ENCODE results near the gene TKTL1.
"Not testable (repeated sequence)": the region's sequence is repeated elsewhere in the genome, so short reads cannot be mapped to it uniquely, and the experiment has no call there.

The TKTL1 gene

GRCh38 chrX:154332561-154332960, 37.0 kb downstream of the TKTL1 start:
- no peaks in the 10 kb centered on the region for H3K27me3 ChIP-seq (ENCODE audit: insufficient read depth, low read depth)
- no peaks in the 10 kb centered on the region for H4K20me1 ChIP-seq (ENCODE audit: insufficient read depth)
- no peaks in the 10 kb centered on the region for H3K36me3 ChIP-seq (ENCODE audit: insufficient read depth)
- no peaks in the 10 kb centered on the region for H3K4me1 ChIP-seq (ENCODE audit: low read depth, poor library complexity, severe bottlenecking)
- H3K4me3 ChIP-seq (IDR thresholded peaks at IDR 0.05; ENCODE audit: insufficient read depth, low read depth, low read length): no peak overlapping the region
- no peak for TF ChIP-seq CTCF (conservative IDR thresholded peaks at IDR 0.05; ENCODE audit: low read depth, low read length)
- H3K4me2 ChIP-seq: no peak overlapping the region
- H2AFZ ChIP-seq (ENCODE audit: low read depth): no peak overlapping the region
- H3K27ac ChIP-seq: no peak overlapping the region
- no peak overlapping the region for H3K9ac ChIP-seq
- H3K79me2 ChIP-seq (ENCODE audit: insufficient read depth, low read depth): no peaks in the 10 kb centered on the region

- H3K9ac ChIP-seq: no peak overlapping the region
- no peak for TF ChIP-seq CTCF (conservative IDR thresholded peaks at IDR 0.05; ENCODE audit: low read depth, low read length)
- no peak overlapping the region for H2AFZ ChIP-seq (ENCODE audit: low read depth)
- H3K36me3 ChIP-seq (ENCODE audit: insufficient read depth): no peaks in the 10 kb centered on the region
- no peaks in the 10 kb centered on the region for H3K27me3 ChIP-seq (ENCODE audit: insufficient read depth, low read depth)
- H3K4me3 ChIP-seq (IDR thresholded peaks at IDR 0.05; ENCODE audit: insufficient read depth, low read depth, low read length): no peak overlapping the region
- no peak overlapping the region for H3K27ac ChIP-seq
- H4K20me1 ChIP-seq (ENCODE audit: insufficient read depth): no peaks in the 10 kb centered on the region
- H3K79me2 ChIP-seq (ENCODE audit: insufficient read depth, low read depth): no peaks in the 10 kb centered on the region
- H3K4me1 ChIP-seq (ENCODE audit: low read depth, poor library complexity, severe bottlenecking): no peaks in the 10 kb centered on the region
- no peak overlapping the region for H3K4me2 ChIP-seq
Measured at GRCh38 chrX:154333116-154333515, 37.5 kb downstream of the TKTL1 start.

- no peak overlapping the region for H3K27ac ChIP-seq
- no peak overlapping the region for H2AFZ ChIP-seq (ENCODE audit: low read depth)
- H4K20me1 ChIP-seq (ENCODE audit: insufficient read depth): no peaks in the 10 kb centered on the region
- H3K36me3 ChIP-seq (ENCODE audit: insufficient read depth): no peaks in the 10 kb centered on the region
- no peak overlapping the region for H3K4me2 ChIP-seq
- no peak overlapping the region for H3K4me3 ChIP-seq (IDR thresholded peaks at IDR 0.05; ENCODE audit: insufficient read depth, low read depth, low read length)
- H3K9ac ChIP-seq: no peak overlapping the region
- no peaks in the 10 kb centered on the region for H3K79me2 ChIP-seq (ENCODE audit: insufficient read depth, low read depth)
- H3K4me1 ChIP-seq (ENCODE audit: low read depth, poor library complexity, severe bottlenecking): no peaks in the 10 kb centered on the region
- TF ChIP-seq CTCF (conservative IDR thresholded peaks at IDR 0.05; ENCODE audit: low read depth, low read length): no peak
- no peaks in the 10 kb centered on the region for H3K27me3 ChIP-seq (ENCODE audit: insufficient read depth, low read depth)
Measured at GRCh38 chrX:154333837-154334271, 38.3 kb downstream of the TKTL1 start.

GRCh38 chrX:154334496-154334895, 38.9 kb downstream of the TKTL1 start:
- Histone ChIP-seq H3K79me2 (ENCODE audit: insufficient read depth, low read depth) (no peaks in the 10 kb centered on the region), H3K4me1 (ENCODE audit: low read depth, poor library complexity, severe bottlenecking) (no peaks in the 10 kb centered on the region), H2AFZ (ENCODE audit: low read depth) (no peak overlapping the region), H3K4me3 (IDR thresholded peaks at IDR 0.05; ENCODE audit: insufficient read depth, low read depth, low read length) (no peak overlapping the region), H3K27ac (no peak overlapping the region), H3K27me3 (ENCODE audit: insufficient read depth, low read depth) (no peaks in the 10 kb centered on the region), H3K36me3 (ENCODE audit: insufficient read depth) (no peaks in the 10 kb centered on the region), H4K20me1 (ENCODE audit: insufficient read depth) (no peaks in the 10 kb centered on the region), H3K9ac (no peak overlapping the region), H3K4me2 (no peak overlapping the region)
- TF ChIP-seq CTCF (conservative IDR thresholded peaks at IDR 0.05; ENCODE audit: low read depth, low read length): no peak

- not testable (repeated sequence) for H2AFZ ChIP-seq (ENCODE audit: low read depth); H3K4me2 ChIP-seq; H3K36me3 ChIP-seq (ENCODE audit: insufficient read depth); H3K4me3 ChIP-seq (IDR thresholded peaks at IDR 0.05; ENCODE audit: insufficient read depth, low read depth, low read length); H3K79me2 ChIP-seq (ENCODE audit: insufficient read depth, low read depth); H4K20me1 ChIP-seq (ENCODE audit: insufficient read depth); H3K4me1 ChIP-seq (ENCODE audit: low read depth, poor library complexity, severe bottlenecking); H3K27me3 ChIP-seq (ENCODE audit: insufficient read depth, low read depth); H3K27ac ChIP-seq; H3K9ac ChIP-seq
Measured at GRCh38 chrX:154341399-154342298, 46.1 kb downstream of the TKTL1 start.

- not testable (repeated sequence) for H2AFZ ChIP-seq (ENCODE audit: low read depth); H3K4me1 ChIP-seq (ENCODE audit: low read depth, poor library complexity, severe bottlenecking); H3K4me2 ChIP-seq; H3K4me3 ChIP-seq (IDR thresholded peaks at IDR 0.05; ENCODE audit: insufficient read depth, low read depth, low read length); H3K36me3 ChIP-seq (ENCODE audit: insufficient read depth); H3K27me3 ChIP-seq (ENCODE audit: insufficient read depth, low read depth); H4K20me1 ChIP-seq (ENCODE audit: insufficient read depth); H3K9ac ChIP-seq; H3K79me2 ChIP-seq (ENCODE audit: insufficient read depth, low read depth); H3K27ac ChIP-seq
Measured at GRCh38 chrX:154343063-154343462, 47.5 kb downstream of the TKTL1 start.

GRCh38 chrX:154343620-154344019, 48.0 kb downstream of the TKTL1 start:
- not testable (repeated sequence) for H3K4me1 ChIP-seq (ENCODE audit: low read depth, poor library complexity, severe bottlenecking); H4K20me1 ChIP-seq (ENCODE audit: insufficient read depth); H3K9ac ChIP-seq; H3K27me3 ChIP-seq (ENCODE audit: insufficient read depth, low read depth); H3K4me3 ChIP-seq (IDR thresholded peaks at IDR 0.05; ENCODE audit: insufficient read depth, low read depth, low read length); H3K79me2 ChIP-seq (ENCODE audit: insufficient read depth, low read depth); H3K36me3 ChIP-seq (ENCODE audit: insufficient read depth); H2AFZ ChIP-seq (ENCODE audit: low read depth); H3K27ac ChIP-seq; H3K4me2 ChIP-seq
